B cell (primary cell): ENCODE results near the gene NXPH2.

ENCODE experiments used
- CTCF ChIP-seq: fragments of 200-600 bp; IDR thresholded peaks from one replicate; pipeline ENCODE4 v1.8.0; 2022; ENCODE audit warnings: antibody characterized with exemption, mild to moderate bottlenecking
- EZH2 ChIP-seq: IDR thresholded peaks from 2 replicates; pipeline ENCODE4 v1.6.1; 2012; ENCODE audit warnings: borderline replicate concordance, low read depth, mild to moderate bottlenecking, moderate library complexity, low read length; ENCODE audit not compliant: insufficient read depth, poor library complexity, severe bottlenecking

- TF ChIP-seq CTCF (no peak), EZH2 (no peak)
Measured at GRCh38 chr2:138699421-138699820, 80.8 kb downstream of the NXPH2 start.
